Hematopoietic multipotent progenitor cell treated with erythropoietin and hydrocortisone succinate and interleukin-3 and kit ligand, for 8 days (in vitro differentiated cells): ENCODE data around the gene SOX10.

ENCODE experiments used
- DNase-seq: peaks from one replicate; pipeline ENCODE4 v3.0.0-alpha.2; 2015

SOX10 gene

DNA sequence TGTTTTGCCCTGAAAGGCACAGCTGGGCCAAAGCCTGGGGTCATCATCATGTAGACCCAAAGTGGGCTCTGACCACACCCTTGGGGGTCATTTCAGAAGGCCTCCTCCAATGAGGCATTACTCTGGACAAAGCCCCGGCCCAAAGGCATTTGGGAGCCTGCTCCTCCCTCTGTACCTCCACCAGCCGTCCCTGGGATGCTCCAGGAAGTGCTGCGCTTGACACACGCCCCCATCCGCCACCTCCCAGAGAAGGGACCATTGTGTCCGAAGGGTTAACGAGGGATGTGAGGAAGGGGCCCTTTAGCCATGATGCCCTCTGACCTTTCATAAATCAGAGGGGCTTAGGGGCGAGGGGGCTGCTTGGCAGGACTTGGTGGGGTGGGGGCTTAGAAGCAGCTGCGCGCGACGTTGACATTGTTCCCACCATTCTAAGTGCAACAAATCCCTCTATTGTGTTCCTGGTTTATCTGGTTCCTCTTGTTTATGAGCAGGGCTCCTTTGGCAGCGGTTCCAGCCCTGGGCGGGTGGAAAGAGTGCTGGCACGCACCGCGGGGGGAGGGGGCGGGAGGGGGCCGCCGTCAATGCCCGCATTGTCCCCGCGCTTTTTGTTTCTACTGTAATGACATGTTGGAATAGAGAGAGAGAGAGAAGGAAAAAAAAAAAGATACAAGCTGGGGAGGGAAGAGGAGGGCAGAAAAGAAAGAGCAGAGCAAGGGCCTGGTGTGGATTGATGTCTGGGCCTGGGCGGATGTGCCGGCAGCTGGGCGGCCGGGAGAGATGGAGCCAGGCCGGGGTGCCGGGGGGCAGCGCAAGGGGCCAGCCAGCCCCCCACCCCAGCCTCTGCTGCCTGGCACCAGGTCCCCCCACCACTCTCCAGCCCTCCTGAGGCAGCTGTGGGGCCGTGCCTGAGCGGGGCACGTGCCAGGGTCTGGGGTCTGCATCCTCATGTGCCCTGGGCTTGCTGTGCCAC lies 32.1 kb upstream of the SOX10 start:
- peak; percentile 36 for DNase-seq

DNA sequence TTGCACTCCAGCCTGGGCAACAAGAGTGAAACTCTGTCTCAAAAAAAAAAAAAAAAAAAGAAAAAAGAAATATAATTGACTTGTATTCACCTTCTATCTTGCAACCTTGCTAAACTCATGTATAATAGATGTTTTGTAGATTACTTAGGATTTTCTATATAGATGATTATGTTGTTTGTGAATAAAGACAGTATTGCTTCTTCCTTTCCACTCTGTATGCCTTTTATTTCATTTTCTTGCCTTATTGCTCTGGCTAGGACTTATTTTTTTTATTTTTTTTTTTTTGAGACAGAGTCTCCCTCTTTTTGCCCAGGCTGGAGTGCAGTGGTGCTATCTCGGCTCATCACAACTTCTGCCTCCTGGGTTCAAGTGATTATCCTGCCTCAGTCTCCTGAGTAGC lies 29.7 kb upstream of the SOX10 start:
- no peak for DNase-seq

DNA sequence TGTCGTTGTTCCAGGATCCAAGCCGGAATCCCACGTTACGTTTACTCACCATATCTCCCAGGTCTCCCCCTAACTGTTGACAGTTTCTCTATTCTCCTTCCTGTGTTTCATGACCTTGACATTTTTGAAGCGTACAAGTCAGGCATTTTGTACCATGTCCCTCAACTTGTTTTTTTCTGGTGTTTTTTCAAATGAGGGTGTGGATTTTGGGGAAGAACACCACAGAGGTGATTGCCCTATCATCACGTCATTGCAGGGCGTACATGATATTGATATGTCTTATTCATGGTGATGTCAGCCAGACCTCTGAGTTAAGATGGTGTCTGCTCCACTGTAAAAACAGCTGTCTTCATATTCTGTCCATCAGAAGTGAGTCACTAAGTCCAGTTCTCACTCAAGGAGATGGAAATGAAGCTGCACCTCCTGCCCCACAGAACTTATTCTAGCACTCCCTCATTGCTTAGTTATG lies 28.3 kb upstream of the SOX10 start:
- no peak for DNase-seq

DNA sequence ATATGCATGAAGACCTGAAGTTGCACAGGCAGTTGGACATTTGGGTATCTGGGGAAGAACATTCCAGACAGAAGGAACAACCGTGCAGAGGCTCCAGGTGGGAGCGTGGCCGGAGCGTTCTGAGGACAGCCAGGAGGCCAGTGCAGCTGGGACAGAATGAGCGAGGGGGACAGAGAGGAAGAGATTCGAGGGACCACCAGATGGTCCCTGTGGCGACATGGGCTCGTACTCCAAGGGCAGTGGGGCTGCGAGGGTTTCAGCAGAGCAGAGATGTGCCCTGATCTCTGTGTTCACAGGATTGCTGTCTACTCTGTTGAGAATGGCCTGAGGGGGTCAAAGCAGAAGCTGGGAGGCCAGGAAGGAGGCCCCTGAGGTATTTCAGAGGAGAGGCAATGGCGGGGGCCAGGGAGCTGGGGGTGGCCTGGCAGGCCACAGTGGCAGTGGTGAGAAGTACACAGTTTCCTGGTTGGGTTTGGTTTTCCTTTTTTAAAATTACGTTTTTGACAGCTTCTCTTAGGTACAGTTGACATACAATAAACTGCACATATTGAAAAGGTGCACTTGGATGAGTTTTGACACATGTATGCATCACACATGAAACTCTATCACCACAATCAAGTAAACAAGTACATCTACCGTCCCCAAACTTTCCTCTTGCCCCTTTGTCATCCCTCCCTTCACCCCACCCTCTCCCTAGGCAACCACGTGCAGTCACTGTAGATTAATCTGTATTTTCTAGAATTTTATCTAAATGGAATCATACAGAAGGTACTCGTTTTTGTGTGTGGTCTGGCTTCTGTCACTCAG lies 24.8 kb upstream of the SOX10 start:
- DNase-seq, result no peak

DNA sequence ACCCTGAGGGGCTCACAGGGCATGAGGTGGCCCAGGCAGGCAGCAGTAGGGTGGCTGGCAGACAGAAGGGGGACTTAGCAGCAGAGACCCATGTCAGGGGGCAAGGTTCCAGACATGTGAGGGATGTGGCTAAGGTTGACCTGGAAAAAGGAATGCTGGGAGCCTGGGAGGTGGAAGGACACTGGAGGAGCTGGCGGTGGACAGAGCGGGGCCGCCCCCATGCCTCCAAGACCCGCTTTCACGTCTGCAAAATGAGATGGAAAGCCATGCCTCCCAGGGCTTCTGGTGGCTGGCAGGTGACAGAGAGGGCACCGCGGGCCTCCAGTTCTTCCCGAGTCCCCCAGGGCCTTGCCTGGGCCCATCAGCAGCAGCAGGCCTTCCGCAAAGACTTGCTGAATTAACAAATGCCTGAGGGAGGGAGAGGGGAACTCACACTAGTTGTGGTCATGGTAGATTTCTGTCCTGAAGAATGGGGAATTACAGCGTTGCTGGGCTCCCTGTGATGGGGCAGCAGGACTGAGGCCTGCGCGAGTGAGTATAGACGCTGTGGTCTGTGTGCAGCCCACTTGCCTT lies 23.1 kb upstream of the SOX10 start:
- DNase-seq, result no peak

DNA sequence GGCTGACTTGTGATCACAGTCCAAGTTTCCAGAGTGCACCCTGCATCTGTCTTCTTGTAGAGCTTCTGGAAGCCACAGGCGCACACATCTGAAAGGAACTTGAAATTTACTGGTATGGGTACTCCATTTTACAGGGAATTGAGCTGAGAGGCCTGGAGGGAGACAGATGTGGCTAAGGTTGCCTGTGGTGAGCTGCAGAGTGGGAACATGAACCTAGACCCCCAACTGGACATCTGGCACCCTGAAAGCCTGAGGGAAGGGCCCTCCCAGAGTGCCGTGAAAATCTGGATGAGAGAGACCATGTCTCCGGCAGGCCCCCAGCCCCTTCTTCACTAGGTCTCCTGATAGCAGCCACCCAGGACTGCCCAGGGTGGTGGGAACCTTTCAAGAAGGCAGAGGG lies 22.6 kb upstream of the SOX10 start:
- no peak for DNase-seq

DNA sequence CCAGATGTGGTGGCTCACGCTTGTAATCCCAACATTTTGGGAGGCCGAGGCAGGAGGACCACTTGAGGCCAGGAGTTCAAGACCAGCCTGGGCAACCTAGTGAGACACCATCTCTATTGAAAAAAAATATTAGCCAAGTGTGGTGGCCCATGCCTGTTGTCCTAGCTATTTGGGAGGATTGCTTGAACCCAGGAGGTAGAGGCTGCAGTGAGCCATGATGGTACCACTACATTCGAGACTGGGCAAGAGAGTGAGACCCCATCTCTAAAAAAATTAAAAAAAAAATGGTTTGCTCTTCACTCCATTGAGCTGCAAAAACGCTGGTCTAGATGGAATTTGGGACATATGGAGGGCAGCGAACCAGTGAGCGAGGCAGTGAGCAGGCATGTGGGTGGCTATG lies 21.6 kb upstream of the SOX10 start:
- no peak for DNase-seq

DNA sequence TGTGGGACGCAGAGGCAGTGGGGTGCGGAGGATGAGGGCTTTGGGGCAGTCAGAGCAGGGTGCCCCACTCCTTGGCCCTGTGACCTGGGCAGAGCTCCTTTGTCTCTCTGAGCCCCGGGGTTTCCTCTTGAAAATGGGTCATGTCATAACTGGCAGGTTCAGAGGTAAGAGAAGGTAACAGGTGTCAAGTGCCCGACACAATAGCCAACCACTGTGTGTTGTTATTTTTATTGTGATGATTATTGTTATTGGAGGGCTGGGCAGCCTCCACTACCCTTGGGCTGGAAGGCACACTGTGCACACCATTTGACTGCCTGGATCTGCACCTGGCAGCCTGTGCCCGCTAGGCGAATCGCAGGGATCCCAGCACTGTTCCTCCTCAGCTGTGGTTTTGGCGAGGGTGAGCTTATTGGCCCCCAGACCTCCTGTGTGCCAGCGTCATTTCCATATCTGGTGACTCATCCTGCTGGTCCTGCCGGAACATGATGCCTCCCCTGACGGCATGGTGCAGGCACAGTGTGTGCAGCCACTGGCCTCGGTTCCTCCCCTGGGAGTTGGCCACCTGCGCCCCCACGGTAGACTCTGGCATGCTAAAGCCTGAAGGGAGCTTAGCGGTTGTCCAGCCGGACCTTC lies 15.4 kb upstream of the SOX10 start:
- DNase-seq, result peak; percentile 82

DNA sequence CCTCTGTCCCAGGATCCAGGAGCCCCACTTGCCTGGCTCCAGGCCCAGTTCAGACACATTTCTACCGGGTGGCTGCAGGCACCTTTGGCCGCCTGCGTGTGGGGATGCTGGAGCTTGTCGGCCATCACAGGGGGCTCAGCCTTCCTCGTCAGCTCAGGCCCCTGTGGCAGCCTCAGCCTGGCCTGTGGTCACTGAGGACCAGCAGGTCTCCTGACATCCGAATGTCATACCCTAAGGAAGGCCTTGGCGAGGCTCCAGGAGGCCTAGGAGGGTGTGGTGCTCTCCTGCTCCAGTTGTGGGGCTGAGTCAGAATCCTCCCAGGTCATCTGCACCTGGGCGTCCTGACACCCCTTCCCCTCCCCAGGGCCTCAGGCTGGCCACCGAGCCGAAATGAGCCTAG lies 14.9 kb upstream of the SOX10 start:
- DNase-seq, result peak; percentile 16

DNA sequence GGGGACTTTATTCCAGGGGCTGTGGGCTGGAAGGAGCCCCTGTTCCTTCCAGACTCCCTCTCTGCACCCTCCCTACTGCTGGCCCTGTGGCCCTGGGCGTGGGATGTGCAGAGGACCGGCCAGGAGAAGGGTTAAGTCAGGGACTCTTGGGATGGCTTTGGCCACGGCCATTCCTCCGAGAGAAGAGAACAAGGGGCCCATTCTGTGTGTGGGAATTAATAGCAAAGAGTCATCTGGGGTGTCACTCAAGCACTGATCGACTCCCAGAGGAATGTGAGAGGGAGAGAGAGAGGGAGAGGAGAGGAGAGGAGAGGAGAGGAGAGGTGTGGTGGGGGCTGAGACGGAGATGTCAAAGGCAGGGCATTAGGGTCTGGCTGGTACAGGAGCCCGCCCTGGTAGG lies 14.2 kb upstream of the SOX10 start:
- no peak for DNase-seq

DNA sequence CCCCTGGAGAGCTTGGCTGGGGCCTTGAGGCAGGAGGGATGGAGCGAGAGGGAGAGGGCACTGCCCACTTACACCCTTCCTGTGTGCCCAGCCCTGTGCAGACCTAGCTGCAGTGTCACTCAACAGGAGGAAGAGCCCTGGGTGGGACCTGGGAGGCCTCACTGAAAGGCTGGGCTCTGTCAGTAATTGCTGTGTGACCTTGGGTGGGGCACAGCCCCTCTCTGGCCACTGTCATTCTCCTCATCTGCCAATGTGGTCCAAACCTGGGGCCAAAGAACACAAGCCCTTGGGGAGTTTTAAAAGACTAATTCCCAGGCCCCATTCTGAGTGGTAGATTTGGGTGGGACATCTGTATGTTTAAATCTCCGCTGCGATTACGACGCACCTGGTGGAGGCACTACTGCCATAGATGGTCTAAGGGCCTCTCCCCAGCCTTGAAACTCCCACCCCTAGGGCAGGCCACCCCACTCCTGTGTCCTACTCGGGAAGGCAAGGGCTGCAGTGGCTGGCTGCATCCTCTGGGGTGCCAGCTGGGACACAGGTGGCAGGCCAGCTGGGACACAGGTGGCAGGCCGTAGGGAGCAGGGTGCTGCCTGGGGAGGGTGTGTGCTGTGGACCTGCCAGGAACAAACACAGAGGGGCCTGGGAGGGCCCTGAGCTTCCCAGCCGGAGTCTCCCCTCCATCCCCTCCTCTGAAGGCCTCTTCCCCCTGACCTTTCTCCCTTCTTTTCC lies 12.3 kb upstream of the SOX10 start:
- DNase-seq, result peak; percentile 23

DNA sequence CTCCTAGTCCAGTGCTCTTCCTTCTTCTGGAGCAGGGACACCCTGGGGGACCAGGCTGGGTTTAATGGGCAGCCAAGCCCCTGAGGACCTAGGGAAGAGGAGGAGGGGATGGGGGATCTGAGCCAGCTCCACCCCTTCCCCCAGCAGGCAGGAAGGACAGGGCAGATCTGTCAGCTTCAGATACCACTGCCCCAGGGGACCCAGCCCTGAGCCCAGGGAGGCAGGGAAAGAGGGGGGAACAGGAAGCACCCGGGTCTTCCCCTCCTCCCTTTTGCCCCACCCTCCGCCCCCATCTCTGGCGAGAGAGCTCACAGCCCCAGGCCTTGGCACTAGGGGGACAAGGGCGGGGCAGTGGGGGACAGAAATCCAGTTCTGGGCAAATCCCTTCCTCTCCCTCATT lies 11.7 kb upstream of the SOX10 start:
- DNase-seq, result peak; percentile 45

DNA sequence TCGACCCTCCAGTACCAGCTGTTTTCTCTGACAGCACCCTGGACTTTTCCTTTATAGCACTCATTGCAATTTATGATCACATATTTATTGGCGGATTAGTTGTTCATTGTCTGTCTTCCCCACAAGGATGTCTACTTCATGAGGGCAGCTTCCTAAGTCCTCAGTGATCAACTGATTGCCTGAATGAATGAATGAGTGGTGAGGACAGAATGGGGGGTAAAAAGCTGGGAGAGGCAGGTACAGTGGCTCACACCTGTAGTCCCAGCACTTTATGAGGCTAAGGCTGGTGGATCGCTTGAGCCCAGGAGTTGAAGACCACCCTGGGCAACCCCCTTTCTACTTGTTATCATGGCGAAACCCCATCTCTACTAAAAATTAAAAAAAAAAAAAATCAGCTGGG lies 11.1 kb upstream of the SOX10 start:
- DNase-seq, result no peak

DNA sequence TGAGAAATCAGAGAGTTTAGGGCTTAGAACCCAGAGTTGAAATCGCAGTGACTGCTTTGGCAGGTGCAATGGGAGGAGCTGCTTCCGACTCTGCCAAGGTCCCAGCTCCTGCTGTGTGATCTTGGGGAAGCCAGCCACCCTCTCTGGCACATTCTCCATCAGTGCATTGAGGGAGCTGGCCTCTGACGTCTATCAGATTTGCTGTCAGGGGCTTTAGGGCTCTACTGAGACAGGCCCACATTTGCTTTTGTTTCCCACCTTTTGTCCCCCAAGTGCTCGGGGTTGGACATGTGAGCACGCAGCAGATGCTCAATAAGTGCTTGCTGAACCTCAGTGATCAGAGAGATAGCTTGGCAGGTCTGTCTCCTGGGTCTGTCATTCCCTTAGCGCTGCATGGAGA lies 10.6 kb upstream of the SOX10 start:
- DNase-seq, result no peak

DNA sequence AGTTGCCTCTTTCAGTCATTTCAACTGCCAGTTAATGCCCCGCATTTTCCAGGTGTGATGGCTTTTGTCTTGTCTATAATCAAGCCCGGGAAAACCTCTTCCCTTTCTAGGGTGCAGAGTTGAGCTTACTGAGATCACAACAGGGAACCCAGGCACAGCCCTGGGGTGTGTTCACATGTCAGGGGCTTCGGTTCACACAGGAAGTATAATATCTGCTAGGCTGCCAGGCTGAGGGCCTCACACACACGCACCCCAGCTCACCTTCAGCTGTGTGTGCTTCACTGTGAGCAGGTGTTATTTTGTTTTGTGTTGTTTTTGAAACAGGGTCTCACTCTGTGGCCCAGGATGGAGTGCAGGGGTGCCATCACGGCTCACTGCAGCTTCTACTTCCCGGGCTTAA lies 9.7 kb upstream of the SOX10 start:
- no peak for DNase-seq

DNA sequence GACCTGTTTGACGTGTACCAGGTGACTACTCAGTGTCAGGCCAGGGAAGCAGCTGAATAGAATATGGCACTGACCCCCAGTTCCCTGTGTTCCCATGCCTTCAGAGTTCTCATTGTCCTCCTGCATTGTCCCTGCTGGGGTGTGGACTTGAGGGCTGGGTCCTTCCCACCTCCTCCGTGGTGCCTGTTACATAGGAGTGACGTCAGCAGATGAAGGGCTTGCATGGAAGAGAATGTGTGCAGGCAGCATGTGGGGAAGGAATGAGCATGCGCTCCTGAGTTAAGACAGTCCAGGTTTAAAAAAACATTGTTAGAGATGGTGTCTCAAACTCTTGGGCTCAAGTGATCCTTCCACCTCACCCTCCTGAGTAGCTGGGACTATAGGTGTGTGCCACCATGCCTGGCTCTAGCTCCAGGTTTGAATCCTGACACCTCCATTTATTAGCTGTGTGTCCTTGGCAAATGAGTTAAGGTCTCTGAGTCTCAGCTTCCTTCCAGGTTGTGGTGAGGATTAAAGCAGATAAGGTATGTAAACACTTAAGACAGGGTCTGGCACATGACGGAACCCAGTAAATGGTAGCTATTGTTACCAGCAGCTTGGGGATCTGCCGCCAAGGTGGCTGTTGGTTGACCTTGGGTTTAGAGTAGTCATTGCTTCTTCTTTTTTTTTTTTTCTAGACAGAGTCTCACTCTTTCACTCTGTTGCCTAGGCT lies 7.5 kb upstream of the SOX10 start:
- DNase-seq, result no peak

DNA sequence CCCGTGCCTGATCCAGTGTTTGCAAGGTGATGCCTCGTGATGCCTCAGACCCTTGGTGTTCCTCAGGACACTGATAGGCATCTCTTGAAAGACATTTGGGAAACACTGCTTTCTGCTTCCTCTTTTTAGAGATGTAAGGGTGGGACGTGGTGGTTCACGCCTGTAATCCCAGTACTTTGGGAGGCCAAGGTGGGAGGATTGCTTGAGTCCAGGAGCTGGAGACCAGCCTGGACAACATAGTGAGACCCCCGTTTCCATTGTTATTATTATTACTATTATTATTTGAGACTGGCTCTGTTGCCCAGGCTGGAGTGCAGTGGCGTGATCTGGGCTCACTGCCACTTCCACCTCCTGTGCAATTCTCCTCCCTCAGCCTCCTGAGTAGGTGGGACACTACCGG lies 6.5 kb upstream of the SOX10 start:
- no peak for DNase-seq

DNA sequence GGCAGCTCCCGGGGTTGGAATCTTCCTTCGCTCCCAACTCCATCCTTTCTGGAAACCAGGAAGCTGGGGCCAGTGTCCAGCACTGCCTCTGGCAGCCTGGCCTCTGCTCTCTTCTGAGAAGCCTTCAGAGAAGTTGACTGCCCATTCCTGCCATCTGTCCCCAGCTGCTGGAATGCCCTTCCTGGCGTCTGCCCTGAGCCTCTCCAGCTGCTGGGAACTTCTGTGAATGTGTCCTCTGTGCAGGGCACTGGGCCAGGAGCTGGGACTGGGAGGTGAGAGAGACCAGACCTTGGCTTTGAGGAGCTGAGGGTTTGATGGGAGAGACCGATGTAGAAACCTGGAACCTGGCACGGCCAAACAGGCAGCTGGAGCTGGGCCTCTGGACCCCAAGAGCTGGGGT lies 5.9 kb upstream of the SOX10 start:
- DNase-seq, result no peak

DNA sequence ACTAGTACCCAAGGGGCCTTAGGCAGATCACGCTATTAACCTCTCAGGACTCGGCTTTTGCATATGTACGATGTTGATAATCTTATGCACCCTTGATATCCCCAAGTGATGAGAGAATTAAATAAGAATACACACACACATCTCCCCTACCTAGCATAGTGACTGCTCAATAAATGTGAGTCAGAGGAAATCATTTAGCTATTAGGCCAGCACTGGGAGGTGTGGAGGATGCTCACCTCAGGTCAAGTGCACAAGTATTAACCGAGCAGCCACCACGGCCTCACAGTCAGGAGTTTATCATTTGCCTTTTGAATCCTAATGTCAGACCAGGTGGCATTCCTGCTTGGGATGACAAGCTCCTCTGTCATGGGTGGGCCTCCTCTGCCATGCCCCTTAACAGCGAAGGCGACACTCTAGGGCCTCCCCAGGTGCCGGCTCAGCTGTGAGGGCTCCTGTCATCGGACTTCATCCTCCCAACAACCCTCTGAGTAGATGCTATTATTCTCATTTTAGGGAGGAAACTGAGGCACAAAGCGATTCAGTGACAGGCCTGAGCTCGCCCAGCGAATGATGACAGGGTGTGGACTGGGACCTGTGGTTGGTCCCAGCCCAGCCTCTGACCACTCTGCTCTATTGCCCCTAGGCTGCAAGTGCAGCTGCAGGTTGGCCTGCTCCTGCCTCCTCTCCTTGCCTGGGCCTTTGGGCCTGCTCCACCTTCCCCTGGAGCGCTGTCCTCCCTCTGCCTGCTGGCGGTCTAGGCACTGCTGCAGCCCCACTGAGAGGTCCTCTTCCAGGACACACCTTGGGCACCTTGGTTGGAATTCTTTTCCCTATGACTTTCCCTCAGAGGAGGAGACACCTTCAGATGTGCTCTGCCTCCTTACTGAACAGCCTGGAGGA lies 5.0 kb upstream of the SOX10 start:
- no peak for DNase-seq

DNA sequence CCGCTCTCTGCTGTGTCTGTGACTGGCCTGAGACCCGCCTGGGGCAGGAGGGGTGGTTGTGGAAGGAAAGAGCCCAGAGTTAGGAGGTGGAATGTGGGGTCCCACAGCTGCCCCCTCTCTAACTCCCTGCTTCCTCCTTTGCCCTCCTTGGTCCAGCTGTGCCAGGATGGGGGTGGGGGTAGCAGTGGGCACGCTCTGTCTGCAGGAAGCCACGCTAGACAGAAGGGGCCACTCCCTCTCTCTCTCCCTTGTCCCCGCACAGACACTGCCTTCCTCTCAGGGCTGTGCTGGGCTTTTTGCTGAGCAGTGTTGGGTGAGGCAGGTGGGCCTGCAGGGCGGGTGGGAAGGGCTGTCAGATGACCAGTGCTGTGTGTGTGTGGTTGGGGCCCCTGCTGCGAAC lies 2.0 kb upstream of the SOX10 start:
- no peak for DNase-seq
